RWPE2 (cell line): ENCODE data around the gene BCL7A.

Experiments
- ATAC-seq: fragments of 200-7000 bp; cut with Tn5 transposase; 3 replicates; pipeline ENCODE4 v1.9.1; 2021; ENCODE audit warnings: low read depth
- DNase-seq: peaks from one replicate; pipeline ENCODE4 v3.0.0-alpha.2; 2020; ENCODE audit warnings: low spot score
- H3K27ac ChIP-seq: fragments of 450-650 bp; 2 replicates; pipeline ENCODE4 v1.5.1; 2017; ENCODE audit warnings: mild to moderate bottlenecking; ENCODE audit not compliant: poor library complexity, severe bottlenecking
- H3K27me3 ChIP-seq: fragments of 250-450 bp; sonication (Bioruptor Pico); 2 replicates; pipeline ENCODE4 v1.5.1; 2021; ENCODE audit warnings: mild to moderate bottlenecking, moderate library complexity; ENCODE audit not compliant: insufficient read depth, poor library complexity, severe bottlenecking
- H3K36me3 ChIP-seq: fragments of 250-450 bp; sonication (Bioruptor Pico); 2 replicates; pipeline ENCODE4 v1.5.1; 2020; ENCODE audit warnings: low read depth, mild to moderate bottlenecking, moderate library complexity
- H3K4me1 ChIP-seq: fragments of 250-450 bp; sonication (Bioruptor Pico); 2 replicates; pipeline ENCODE4 v1.5.1; 2021; ENCODE audit warnings: mild to moderate bottlenecking, moderate library complexity; ENCODE audit not compliant: insufficient read depth, poor library complexity, severe bottlenecking
- H3K4me3 ChIP-seq: fragments of 250-450 bp; sonication (Bioruptor Pico); 2 replicates; pipeline ENCODE4 v1.5.1; 2021; ENCODE audit warnings: mild to moderate bottlenecking, moderate library complexity; ENCODE audit not compliant: severe bottlenecking
- H3K9me3 ChIP-seq: fragments of 250-450 bp; sonication (Bioruptor Pico); 2 replicates; pipeline ENCODE4 v1.5.1; 2021; ENCODE audit warnings: mild to moderate bottlenecking, moderate library complexity; ENCODE audit not compliant: severe bottlenecking
- TF ChIP-seq, protein P1 (sequence below): fragments of 450-650 bp; IDR thresholded peaks from one replicate; pipeline ENCODE4 v1.5.1; 2017; ENCODE audit warnings: mild to moderate bottlenecking, moderate library complexity; ENCODE audit not compliant: poor library complexity, severe bottlenecking

BCL7A gene

DNA sequence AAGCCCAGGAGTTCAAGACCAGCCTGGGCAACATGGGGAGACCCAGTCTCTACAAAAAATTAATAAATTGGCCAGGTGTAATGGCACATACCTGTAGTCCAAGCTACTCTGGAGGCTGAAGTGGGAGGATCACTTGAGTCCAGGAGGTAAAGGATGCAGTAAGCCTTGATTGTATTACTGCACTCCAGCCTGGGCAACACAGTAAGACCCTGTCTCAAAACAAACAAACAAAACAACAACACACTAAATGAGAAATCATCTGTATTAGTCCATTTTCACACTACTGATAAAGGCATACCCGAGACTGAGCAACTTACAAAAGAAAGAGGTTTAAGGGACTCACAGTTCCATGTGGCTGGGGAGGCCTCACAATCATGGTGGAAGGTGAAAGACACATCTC is 52.1 kb downstream of the BCL7A start:
- Histone ChIP-seq H3K27me3 (no peaks in the 10 kb centered on the region), H3K9me3 (no peaks in the 10 kb centered on the region), H3K27ac (no peak overlapping the region), H3K36me3 (no peaks in the 10 kb centered on the region), H3K4me3 (no peak overlapping the region), H3K4me1 (no peaks in the 10 kb centered on the region)
- DNase-seq (no peak), ATAC-seq (no peak)
- TF ChIP-seq, protein P1, sequence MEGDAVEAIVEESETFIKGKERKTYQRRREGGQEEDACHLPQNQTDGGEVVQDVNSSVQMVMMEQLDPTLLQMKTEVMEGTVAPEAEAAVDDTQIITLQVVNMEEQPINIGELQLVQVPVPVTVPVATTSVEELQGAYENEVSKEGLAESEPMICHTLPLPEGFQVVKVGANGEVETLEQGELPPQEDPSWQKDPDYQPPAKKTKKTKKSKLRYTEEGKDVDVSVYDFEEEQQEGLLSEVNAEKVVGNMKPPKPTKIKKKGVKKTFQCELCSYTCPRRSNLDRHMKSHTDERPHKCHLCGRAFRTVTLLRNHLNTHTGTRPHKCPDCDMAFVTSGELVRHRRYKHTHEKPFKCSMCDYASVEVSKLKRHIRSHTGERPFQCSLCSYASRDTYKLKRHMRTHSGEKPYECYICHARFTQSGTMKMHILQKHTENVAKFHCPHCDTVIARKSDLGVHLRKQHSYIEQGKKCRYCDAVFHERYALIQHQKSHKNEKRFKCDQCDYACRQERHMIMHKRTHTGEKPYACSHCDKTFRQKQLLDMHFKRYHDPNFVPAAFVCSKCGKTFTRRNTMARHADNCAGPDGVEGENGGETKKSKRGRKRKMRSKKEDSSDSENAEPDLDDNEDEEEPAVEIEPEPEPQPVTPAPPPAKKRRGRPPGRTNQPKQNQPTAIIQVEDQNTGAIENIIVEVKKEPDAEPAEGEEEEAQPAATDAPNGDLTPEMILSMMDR = no peak

DNA sequence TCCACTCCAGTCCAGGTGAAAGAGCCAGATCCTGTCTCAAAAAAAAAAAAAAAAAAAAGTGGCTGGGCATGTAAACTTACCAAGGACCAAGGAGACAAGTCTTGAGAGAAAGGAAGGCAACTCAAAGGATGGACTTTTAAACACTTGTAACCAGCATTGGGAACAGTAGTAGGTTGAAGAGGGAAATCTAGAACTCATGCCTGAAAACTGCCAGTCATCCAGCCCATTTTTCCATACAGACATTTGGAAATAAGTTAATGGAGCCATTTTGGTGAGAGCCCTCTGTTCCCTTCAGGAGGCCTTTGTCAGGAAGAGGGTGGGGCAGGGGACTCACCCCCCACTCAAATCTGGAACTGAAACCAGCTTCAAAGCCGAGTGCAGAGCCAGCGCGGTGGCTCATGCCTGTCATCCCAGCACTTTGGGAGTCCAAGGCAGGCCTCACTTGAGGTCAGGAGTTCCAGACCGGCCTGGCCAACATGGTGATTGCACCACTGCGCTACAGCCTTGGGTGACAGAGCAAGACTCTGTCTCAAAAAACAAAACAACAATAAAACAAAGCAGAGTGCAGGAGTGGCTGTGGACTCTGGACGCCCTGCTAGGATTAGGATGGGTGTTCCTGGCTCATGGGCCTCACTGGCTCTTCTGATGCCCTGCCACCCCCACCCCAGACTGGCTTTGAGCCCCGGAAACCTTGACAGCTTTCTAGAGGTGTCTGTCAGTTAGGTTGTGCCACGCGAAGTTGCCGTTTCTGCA is 55.2 kb downstream of the BCL7A start:
- Histone ChIP-seq H3K4me1 (peaks cover 12% of the 10 kb centered on the region), H3K9me3 (no peaks in the 10 kb centered on the region), H3K27me3 (no peaks in the 10 kb centered on the region), H3K27ac (no peak overlapping the region), H3K36me3 (peaks cover under 1% of the 10 kb centered on the region; the same call in 1 of the 2 replicates), H3K4me3 (no peak overlapping the region)
- peak; percentile 31 for DNase-seq
- TF ChIP-seq, protein P1 = no peak
- ATAC-seq = no peak

DNA sequence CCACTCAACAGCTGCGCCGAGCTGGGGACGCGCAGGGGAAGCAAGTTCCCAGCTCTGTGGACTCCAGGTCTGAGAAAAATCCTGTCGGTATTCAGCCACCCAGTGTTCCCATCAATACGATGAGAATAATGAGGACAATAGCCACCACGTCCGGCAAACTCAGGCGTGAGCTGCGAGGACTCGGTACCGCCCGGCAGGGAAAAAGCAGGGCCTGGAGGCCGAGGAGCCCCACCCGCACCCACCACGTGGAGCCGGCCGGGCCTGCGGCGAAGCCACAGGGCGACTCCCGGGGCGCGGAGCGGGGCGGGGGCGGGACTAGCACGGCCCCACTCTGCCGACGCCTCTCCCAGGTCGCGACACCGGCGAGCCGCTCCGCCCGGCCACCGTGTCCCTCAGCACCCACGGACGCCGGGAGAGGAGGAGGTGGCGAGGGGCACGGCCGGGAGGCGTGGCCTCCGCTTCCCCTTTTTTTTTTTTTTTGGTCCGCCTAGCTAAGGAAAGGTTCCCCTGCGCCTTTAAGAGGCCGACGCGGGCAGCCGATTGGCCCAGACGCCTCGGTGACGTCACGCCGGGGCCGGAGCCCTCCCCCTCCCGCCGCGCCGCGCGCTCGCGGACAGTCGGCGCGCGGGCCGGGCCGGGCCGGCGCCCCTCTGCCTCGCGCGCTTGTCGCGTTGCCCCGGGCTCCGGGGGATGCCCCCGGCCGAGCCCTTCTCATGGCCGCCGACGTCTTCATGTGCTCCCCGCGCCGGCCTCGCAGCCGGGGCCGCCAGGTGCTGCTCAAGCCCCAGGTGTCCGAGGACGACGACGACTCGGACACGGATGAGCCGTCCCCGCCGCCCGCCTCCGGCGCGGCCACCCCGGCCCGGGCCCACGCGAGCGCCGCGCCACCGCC is 56.7 kb downstream of the BCL7A start, which contains the start of gene MLXIP:
Gene MLXIP, plus strand, starts transcription at position 616 of the 892 bp plus-strand sequence. Its CDS starts 98 bp downstream, at position 714.
- H3K4me1 ChIP-seq = peaks cover 19% of the 10 kb centered on the region
- peak; percentile 88 for DNase-seq
- H3K9me3 ChIP-seq = no peaks in the 10 kb centered on the region
- peak; percentile 50 for ATAC-seq
- peak within 1 kb of the TSS; percentile 93 for H3K27ac ChIP-seq
- no peaks in the 10 kb centered on the region for H3K27me3 ChIP-seq
- TF ChIP-seq, protein P1 = no peak
- H3K4me3 ChIP-seq = peak within 1 kb of the TSS; percentile 92
- H3K36me3 ChIP-seq = peaks cover 14% of the 10 kb centered on the region

DNA sequence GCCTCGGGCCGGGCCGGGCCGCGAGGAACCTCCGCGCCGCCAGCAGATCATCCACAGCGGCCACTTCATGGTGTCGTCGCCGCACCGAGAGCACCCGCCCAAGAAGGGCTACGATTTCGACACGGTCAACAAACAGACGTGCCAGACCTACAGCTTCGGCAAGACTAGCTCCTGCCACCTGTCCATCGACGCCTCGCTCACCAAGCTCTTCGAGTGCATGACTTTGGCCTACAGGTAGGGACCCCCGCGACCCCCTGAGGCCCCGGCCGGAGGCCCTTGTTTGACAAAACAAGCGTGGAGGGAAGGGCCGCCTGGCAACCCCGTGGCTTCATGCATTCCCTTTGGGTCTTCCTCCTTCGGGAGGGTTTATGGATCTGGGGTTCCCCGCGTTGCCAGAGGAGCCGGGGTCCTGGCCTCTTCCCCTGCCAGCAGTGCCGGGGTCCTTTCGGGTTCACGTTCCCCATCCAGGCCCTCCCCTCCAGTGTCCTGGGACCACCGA is 57.4 kb downstream of the BCL7A start:
- Histone ChIP-seq H3K9me3 (no peaks in the 10 kb centered on the region), H3K27me3 (no peaks in the 10 kb centered on the region), H3K36me3 (peaks cover 21% of the 10 kb centered on the region), H3K4me3 (peak overlapping the region; percentile 92), H3K4me1 (peaks cover 19% of the 10 kb centered on the region), H3K27ac (peak overlapping the region; percentile 93)
- no peak for DNase-seq
- ATAC-seq = no peak
- TF ChIP-seq, protein P1 = no peak
